ENCODE measurements around the gene UNC93A.
"Not testable (repeated sequence)": the region's sequence is repeated elsewhere in the genome, so short reads cannot be mapped to it uniquely, and the experiment has no call there.

UNC93A gene

GRCh38 chr6:167278173-167278940, 12.8 kb upstream of the UNC93A start:
- peak; percentile 13; the same call in 1 of the 2 replicates for TF ChIP-seq TCF4 (CRISPR knock-in tag; IDR thresholded peaks at IDR 0.05; ENCODE audit: borderline replicate concordance)
- peak; percentile 42; the same call in 1 of the 3 replicates for ATAC-seq

GRCh38 chr6:167279766-167280446, 11.2 kb upstream of the UNC93A start:
- no peak for ATAC-seq

GRCh38 chr6:167280466-167280865, 10.6 kb upstream of the UNC93A start:
- ATAC-seq, result not testable (repeated sequence)

More at GRCh38 chr6:167279766-167280446, 11.2 kb upstream of the UNC93A start:
- TF ChIP-seq ZFP30 (CRISPR knock-in tag; IDR thresholded peaks at IDR 0.05) (no peak), ESRRG (CRISPR knock-in tag; IDR thresholded peaks at IDR 0.05) (no peak), OSR1 (CRISPR knock-in tag; IDR thresholded peaks at IDR 0.05) (no peak), TSHZ2 (CRISPR knock-in tag; IDR thresholded peaks at IDR 0.05) (no peak), GLIS3 (CRISPR knock-in tag; IDR thresholded peaks at IDR 0.05) (no peak), ZNF565 (CRISPR knock-in tag; conservative IDR thresholded peaks at IDR 0.05; ENCODE audit: low read depth) (no peak), CREB5 (CRISPR knock-in tag; IDR thresholded peaks at IDR 0.05; ENCODE audit: low read depth) (no peak), TCF4 (CRISPR knock-in tag; IDR thresholded peaks at IDR 0.05; ENCODE audit: borderline replicate concordance) (no peak), ZNF8 (CRISPR knock-in tag; IDR thresholded peaks at IDR 0.05) (no peak), TOX (CRISPR knock-in tag; IDR thresholded peaks at IDR 0.05; ENCODE audit: borderline replicate concordance) (no peak), CSDC2 (CRISPR knock-in tag; IDR thresholded peaks at IDR 0.05) (no peak), ARNTL (CRISPR knock-in tag; IDR thresholded peaks at IDR 0.05; ENCODE audit: borderline replicate concordance, low read depth) (no peak), POU6F1 (CRISPR knock-in tag; IDR thresholded peaks at IDR 0.05; ENCODE audit: borderline replicate concordance, low read depth) (no peak), PATZ1 (CRISPR knock-in tag; IDR thresholded peaks at IDR 0.05; ENCODE audit: borderline replicate concordance) (no peak), CSRNP3 (CRISPR knock-in tag; IDR thresholded peaks at IDR 0.05) (no peak), ZNF70 (CRISPR knock-in tag; IDR thresholded peaks at IDR 0.05) (no peak), ISL1 (CRISPR knock-in tag; IDR thresholded peaks at IDR 0.05) (no peak)

GRCh38 chr6:167282165-167282564, 8.9 kb upstream of the UNC93A start:
- ATAC-seq, result no peak
- TF ChIP-seq ESRRG (CRISPR knock-in tag; IDR thresholded peaks at IDR 0.05) (no peak), ZNF8 (CRISPR knock-in tag; IDR thresholded peaks at IDR 0.05) (no peak), ZNF565 (CRISPR knock-in tag; conservative IDR thresholded peaks at IDR 0.05; ENCODE audit: low read depth) (no peak), PATZ1 (CRISPR knock-in tag; IDR thresholded peaks at IDR 0.05; ENCODE audit: borderline replicate concordance) (no peak), CSRNP3 (CRISPR knock-in tag; IDR thresholded peaks at IDR 0.05) (no peak), POU6F1 (CRISPR knock-in tag; IDR thresholded peaks at IDR 0.05; ENCODE audit: borderline replicate concordance, low read depth) (no peak), PPARA (CRISPR knock-in tag; IDR thresholded peaks at IDR 0.05; ENCODE audit: borderline replicate concordance) (no peak), SNAI2 (CRISPR knock-in tag; IDR thresholded peaks at IDR 0.05) (no peak)

Measured in SK-N-SH treated with all-trans-retinoic acid at 6 μM for 48 hours (cell line).